Hepatocyte (in vitro differentiated cells): ENCODE data around the gene PRSS50. TPM values are rescaled to one million over a fixed set of nuclear protein-coding genes. Genes with fewer than 3 reads are reported as not detected.

Experiments used
- DNase-seq: peaks from one replicate; pipeline ENCODE4 v3.0.0-alpha.2; 2016; ENCODE audit warnings: low spot score
- H2AFZ ChIP-seq: fragments of 200-600 bp; sonication (generic); 2 replicates; pipeline ENCODE4 v1.6.0; 2016; ENCODE audit warnings: antibody characterized with exemption, mild to moderate bottlenecking
- H3K27ac ChIP-seq: fragments of 200-600 bp; sonication (generic); 2 replicates; pipeline ENCODE4 v1.5.1; 2016; ENCODE audit warnings: mild to moderate bottlenecking
- H3K27me3 ChIP-seq: fragments of 200-600 bp; sonication (generic); 2 replicates; pipeline ENCODE4 v1.6.1; 2016
- H3K36me3 ChIP-seq: fragments of 200-600 bp; sonication (generic); replicated peaks from 2 replicates; pipeline ENCODE4 v1.5.1; 2016; ENCODE audit warnings: low read depth; ENCODE audit not compliant: insufficient read depth
- H3K4me1 ChIP-seq: fragments of 200-600 bp; sonication (generic); 2 replicates; pipeline ENCODE4 v1.5.1; 2016; ENCODE audit warnings: mild to moderate bottlenecking, moderate library complexity; ENCODE audit not compliant: insufficient read depth
- H3K4me2 ChIP-seq: fragments of 200-600 bp; sonication (generic); 2 replicates; pipeline ENCODE4 v1.6.0; 2016
- H3K4me3 ChIP-seq: fragments of 200-600 bp; sonication (generic); 2 replicates; pipeline ENCODE4 v1.5.1; 2016; ENCODE audit warnings: mild to moderate bottlenecking
- H3K79me2 ChIP-seq: fragments of 200-600 bp; sonication (generic); 2 replicates; pipeline ENCODE4 v1.6.0; 2017; ENCODE audit warnings: mild to moderate bottlenecking
- H3K9me2 ChIP-seq: fragments of 200-600 bp; sonication (generic); replicated peaks from 2 replicates; pipeline ENCODE4 v1.6.0; 2017; ENCODE audit warnings: mild to moderate bottlenecking; ENCODE audit not compliant: insufficient read depth
- H3K9me3 ChIP-seq: fragments of 200-600 bp; sonication (generic); 2 replicates; pipeline ENCODE4 v1.5.1; 2016; ENCODE audit warnings: low read depth, mild to moderate bottlenecking
- H4K20me1 ChIP-seq: fragments of 200-600 bp; sonication (generic); 2 replicates; pipeline ENCODE4 v1.6.0; 2016; ENCODE audit warnings: mild to moderate bottlenecking; ENCODE audit not compliant: insufficient read depth, poor library complexity, severe bottlenecking
- EZH2 ChIP-seq: fragments of 200-600 bp; sonication (generic); IDR thresholded peaks from 2 replicates; pipeline ENCODE4 v1.6.1; 2016; ENCODE audit warnings: antibody characterized with exemption, mild to moderate bottlenecking, borderline replicate concordance
- EZH2phosphoT487 ChIP-seq: fragments of 200-600 bp; sonication (generic); IDR thresholded peaks from one replicate; pipeline ENCODE4 v1.6.1; 2018; ENCODE audit warnings: antibody characterized with exemption, mild to moderate bottlenecking, low read depth, moderate library complexity; ENCODE audit not compliant: unreplicated experiment, severe bottlenecking
- WGBS: methylation state at CpG from one replicate; pipeline ENCODE4 v1.1.6; 2016; ENCODE audit warnings: low lambda C conversion rate; ENCODE audit errors: missing lambda C conversion rate; 5-methylcytosine and 5-hydroxymethylcytosine counted together
- polyA plus RNA-seq: library from polyadenylated mRNA; unstranded; fragments of >200 nt; fragmentation: Nextera tagmentation; extraction: Ambion mirVana; gene quantifications from 2 replicates; pipeline ENCODE4 v1.2.1, GENCODE V29; 2016
- total RNA-seq: library from RNA; depleted of rRNA; stranded (reverse); fragments of >200 nt; gene quantifications from 2 replicates; pipeline ENCODE4 v1.2.3, GENCODE V29; 2014
- TF ChIP-seq, protein P1 (sequence below): fragments of 200-600 bp; sonication (generic); IDR thresholded peaks from 2 replicates; pipeline ENCODE4 v1.5.1; 2016; ENCODE audit warnings: antibody characterized with exemption, mild to moderate bottlenecking; ENCODE audit not compliant: poor library complexity

PRSS50 gene
- total and polyA plus RNA-seq, 2 experiments from 2014 or later: 0.33 to 1.4 TPM

DNA sequence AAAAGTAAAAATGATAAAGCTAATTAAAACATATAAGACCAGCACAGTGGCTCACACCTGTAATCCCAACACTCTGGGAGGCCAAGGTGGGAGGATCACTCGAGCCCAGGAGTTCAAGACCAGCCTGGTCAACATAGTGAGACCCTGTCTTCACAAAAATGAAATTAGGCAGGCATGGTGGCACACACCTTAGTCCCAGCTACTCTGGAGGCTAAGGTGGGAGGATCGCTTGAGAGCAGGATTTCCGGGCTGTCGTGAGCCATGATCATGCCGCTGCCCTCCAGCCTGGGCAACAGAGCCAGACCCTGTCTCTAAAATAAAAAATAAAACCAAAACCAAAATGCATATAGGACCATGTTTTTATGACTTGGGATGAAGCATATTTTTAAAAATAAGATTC, 4.8 kb upstream of the PRSS50 start:
- no peak for TF ChIP-seq EZH2
- no peak for TF ChIP-seq EZH2phosphoT487
- TF ChIP-seq, protein P1, sequence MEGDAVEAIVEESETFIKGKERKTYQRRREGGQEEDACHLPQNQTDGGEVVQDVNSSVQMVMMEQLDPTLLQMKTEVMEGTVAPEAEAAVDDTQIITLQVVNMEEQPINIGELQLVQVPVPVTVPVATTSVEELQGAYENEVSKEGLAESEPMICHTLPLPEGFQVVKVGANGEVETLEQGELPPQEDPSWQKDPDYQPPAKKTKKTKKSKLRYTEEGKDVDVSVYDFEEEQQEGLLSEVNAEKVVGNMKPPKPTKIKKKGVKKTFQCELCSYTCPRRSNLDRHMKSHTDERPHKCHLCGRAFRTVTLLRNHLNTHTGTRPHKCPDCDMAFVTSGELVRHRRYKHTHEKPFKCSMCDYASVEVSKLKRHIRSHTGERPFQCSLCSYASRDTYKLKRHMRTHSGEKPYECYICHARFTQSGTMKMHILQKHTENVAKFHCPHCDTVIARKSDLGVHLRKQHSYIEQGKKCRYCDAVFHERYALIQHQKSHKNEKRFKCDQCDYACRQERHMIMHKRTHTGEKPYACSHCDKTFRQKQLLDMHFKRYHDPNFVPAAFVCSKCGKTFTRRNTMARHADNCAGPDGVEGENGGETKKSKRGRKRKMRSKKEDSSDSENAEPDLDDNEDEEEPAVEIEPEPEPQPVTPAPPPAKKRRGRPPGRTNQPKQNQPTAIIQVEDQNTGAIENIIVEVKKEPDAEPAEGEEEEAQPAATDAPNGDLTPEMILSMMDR: no peak
- Histone ChIP-seq H2AFZ (no peak overlapping the region), H3K9me3 (no peaks in the 10 kb centered on the region), H3K79me2 (no peaks in the 10 kb centered on the region), H3K36me3 (no peaks in the 10 kb centered on the region), H3K4me2 (no peak overlapping the region), H3K27ac (no peak overlapping the region), H3K27me3 (no peaks in the 10 kb centered on the region), H3K4me3 (no peak overlapping the region), H3K9me2 (no peaks in the 10 kb centered on the region), H3K4me1 (peaks cover 6% of the 10 kb centered on the region), H4K20me1 (no peaks in the 10 kb centered on the region)
- WGBS: 99% methylated on average over 5 of the region's 5 CpGs
- no peak for DNase-seq

DNA sequence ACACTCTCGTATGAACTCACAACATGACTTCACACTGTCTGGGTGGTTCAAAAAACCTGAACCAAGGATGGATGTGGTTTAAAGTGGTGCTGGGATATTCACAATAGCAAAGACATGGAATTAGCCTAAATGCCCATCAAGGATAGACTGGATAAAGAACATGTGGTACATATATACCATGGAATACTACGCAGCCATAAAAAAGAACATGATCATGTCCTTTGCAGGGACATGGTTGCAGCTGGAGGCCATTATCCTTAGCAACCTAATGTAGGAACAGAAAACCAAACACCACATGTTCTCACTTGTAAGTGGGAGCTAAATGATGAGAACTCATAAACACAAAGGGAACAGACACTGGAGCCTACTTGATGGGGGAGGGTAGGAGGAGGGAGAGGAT, 3.3 kb upstream of the PRSS50 start:
- no peaks in the 10 kb centered on the region for H3K9me2 ChIP-seq
- no peak for TF ChIP-seq EZH2
- TF ChIP-seq, protein P1: no peak
- no peak for TF ChIP-seq EZH2phosphoT487
- no peaks in the 10 kb centered on the region for H4K20me1 ChIP-seq

DNA sequence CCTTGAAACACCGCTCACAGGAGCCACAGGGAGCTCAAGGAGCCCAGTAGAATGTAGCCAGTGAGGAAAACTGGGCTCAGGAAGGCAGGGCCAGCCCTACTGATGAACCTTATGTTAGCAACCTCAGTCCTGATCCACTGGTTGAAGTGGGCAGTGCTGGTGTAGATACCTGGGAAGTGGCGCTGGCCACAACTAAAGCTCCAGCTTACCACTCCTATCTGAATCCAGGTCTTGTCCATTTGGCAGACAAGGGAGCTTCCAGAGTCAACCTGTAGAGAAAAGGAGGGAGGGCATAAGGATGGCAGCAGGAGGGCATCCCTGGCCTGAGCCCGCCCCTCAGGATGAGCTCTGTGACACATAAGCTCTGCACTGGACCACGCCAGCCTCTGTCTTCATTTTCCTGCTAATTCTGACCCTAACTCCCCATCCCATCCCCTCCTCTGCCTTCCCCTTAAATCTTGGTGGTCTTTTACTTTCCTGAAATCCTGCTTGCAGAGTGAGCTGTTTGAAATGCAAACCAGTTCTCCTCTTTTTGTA, 2.1 kb upstream of the PRSS50 start:
- 88% methylated on average over 4 of the region's 4 CpGs for WGBS
- DNase-seq: no peak
- Histone ChIP-seq H3K4me1 (no peaks in the 10 kb centered on the region), H4K20me1 (no peaks in the 10 kb centered on the region), H3K27me3 (no peaks in the 10 kb centered on the region), H3K27ac (no peak overlapping the region), H3K36me3 (no peaks in the 10 kb centered on the region), H3K79me2 (no peaks in the 10 kb centered on the region), H3K9me2 (no peaks in the 10 kb centered on the region), H2AFZ (no peak overlapping the region), H3K4me2 (no peak overlapping the region), H3K9me3 (no peaks in the 10 kb centered on the region), H3K4me3 (no peak overlapping the region)
- TF ChIP-seq EZH2phosphoT487 (no peak), EZH2 (no peak)
- TF ChIP-seq, protein P1: no peak

More for the DNA sequence above, 3.3 kb upstream of the PRSS50 start:
- Histone ChIP-seq H3K27me3 (no peaks in the 10 kb centered on the region), H3K4me2 (no peak overlapping the region), H3K79me2 (no peaks in the 10 kb centered on the region), H3K4me1 (peaks cover under 1% of the 10 kb centered on the region), H3K9me3 (no peaks in the 10 kb centered on the region), H3K4me3 (no peak overlapping the region), H3K36me3 (no peaks in the 10 kb centered on the region), H2AFZ (no peak overlapping the region), H3K27ac (no peak overlapping the region)
- 91% methylated on average over 2 of the region's 2 CpGs for WGBS
- DNase-seq: no peak
